GM12891 (cell line): ENCODE measurements around the gene SLC34A1.

Experiments
- POLR2A ChIP-seq: IDR thresholded peaks from 2 replicates; pipeline ENCODE4 v1.6.1; 2011; ENCODE audit warnings: low read depth, low read length, control low read depth
- POLR2AphosphoS5 ChIP-seq: IDR thresholded peaks from 2 replicates; pipeline ENCODE4 v1.6.1; 2011; ENCODE audit warnings: low read depth, low read length, control low read depth
- SPI1 ChIP-seq: IDR thresholded peaks from 2 replicates; pipeline ENCODE4 v1.6.1; 2011; ENCODE audit warnings: low read depth, low read length, control low read depth
- TAF1 ChIP-seq: IDR thresholded peaks from 2 replicates; pipeline ENCODE4 v1.6.1; 2011; ENCODE audit warnings: low read depth, low read length, control low read depth

GRCh38 chr5:177347699-177348098 lies 36.5 kb upstream of the SLC34A1 start:
- TF ChIP-seq TAF1 (no peak), POLR2A (no peak), POLR2AphosphoS5 (no peak), SPI1 (no peak)
